ENCODE data around the gene IFT52.

GRCh38 chr20:43576108-43576507 lies 14.6 kb upstream of the IFT52 start:
- TF ChIP-seq JUNB (IDR thresholded peaks at IDR 0.05) (no peak), FOSB (CRISPR knock-in tag; IDR thresholded peaks at IDR 0.05) (no peak), SMC3 (IDR thresholded peaks at IDR 0.05) (no peak), CTCF (IDR thresholded peaks at IDR 0.05) (no peak), RAD21 (conservative IDR thresholded peaks at IDR 0.05 in 1 of 2, IDR thresholded peaks at IDR 0.05 in 1 of 2) (no peak), MAX (IDR thresholded peaks at IDR 0.05) (no peak), CHD2 (IDR thresholded peaks at IDR 0.05; ENCODE audit: low read length, partially characterized antibody) (no peak), SREBF2 (IDR thresholded peaks at IDR 0.05) (no peak), POLR2A (IDR thresholded peaks at IDR 0.05; ENCODE audit: low read length) (no peak), MAZ (IDR thresholded peaks at IDR 0.05; ENCODE audit: borderline replicate concordance, low read depth, low read length) (no peak), EP300 (IDR thresholded peaks at IDR 0.05) (no peak)

Data from A549 (cell line).